Prostate gland (tissue), 2 donors: Measurements from ENCODE around the gene MIGA2.

Source experiments
- CTCF ChIP-seq, 4 experiments: fragments of 200-600 bp in 2 of 4; fragments of 450-650 bp in 2 of 4; sonication (generic) in 2 of 4; IDR thresholded peaks; 1 replicate in 3 of 4; 2 replicates in 1 of 4; pipeline ENCODE4 v1.5.1; 2016 to 2019; ENCODE audit warnings: antibody characterized with exemption in 4 of 4, mild to moderate bottlenecking in 2 of 4, moderate library complexity in 2 of 4
- POLR2A ChIP-seq: fragments of 450-650 bp; IDR thresholded peaks from one replicate; pipeline ENCODE4 v1.6.1; 2016; ENCODE audit warnings: antibody characterized with exemption, mild to moderate bottlenecking

- TF ChIP-seq POLR2A (no peak), CTCF (IDR thresholded peaks at IDR 0.05) (no peak)
Observed at GRCh38 chr9:129063061-129063460, 26.6 kb downstream of the MIGA2 start.
